ENCODE measurements around the gene ZSCAN31.

DNA sequence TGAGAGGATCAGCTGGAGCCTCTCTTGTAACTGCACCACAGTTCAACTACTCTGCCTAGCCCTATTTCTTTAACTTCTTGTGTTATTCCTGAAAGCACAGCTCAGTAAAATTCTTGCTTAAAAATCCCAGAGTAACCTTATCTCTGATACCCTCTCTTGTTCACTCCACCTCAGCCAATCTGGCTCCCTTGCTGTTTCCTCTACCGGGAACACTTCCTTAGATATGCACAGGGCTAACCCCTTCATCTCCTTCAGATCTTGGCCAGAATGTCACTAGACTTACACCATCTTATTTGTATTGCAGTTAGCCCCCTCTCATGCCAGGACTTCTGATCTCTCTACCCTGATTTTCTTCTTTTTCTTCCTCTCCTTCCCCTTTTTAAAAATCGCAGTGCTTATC, 11.2 kb upstream of the ZSCAN31 start:
- no peak for TF ChIP-seq CTCF (IDR thresholded peaks at IDR 0.05)
- TF ChIP-seq POLR2A (IDR thresholded peaks at IDR 0.05): no peak
